HL-60 (cell line): ENCODE results near the gene CDRT4.
"Not testable (repeated sequence)": the region's sequence is repeated elsewhere in the genome, so short reads cannot be mapped to it uniquely, and the experiment has no call there.

Experiments
- CTCF ChIP-seq: IDR thresholded peaks from one replicate; pipeline ENCODE4 v1.5.1; 2011; ENCODE audit warnings: low read length, control low read depth, inconsistent platforms; ENCODE audit not compliant: insufficient read depth
- POLR2AphosphoS5 ChIP-seq: IDR thresholded peaks from 2 replicates; pipeline ENCODE4 v1.6.1; 2012; ENCODE audit warnings: low read depth

DNA sequence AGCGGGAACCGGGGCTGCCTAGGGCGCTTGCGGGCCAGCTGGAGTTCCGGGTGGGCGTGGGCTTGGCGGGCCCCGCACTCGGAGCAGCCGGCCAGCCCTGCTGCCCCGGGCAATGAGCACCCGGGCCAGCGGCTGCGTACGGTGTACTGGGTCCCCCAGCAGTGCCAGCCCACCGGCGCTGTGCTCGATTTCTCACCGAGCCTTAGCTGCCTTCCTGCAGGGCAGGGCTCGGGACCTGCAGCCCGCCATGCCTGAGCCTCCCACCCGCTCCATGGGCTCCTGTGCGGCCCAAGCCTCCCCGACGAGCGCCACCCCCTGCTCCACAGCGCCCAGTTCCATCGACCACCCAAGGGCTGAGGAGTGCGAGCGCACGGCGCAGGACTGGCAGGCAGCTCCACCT is 38.3 kb upstream of the CDRT4 start:
- not testable (repeated sequence) for TF ChIP-seq CTCF, POLR2AphosphoS5
